ENCODE results near the gene ACOX2.

DNA sequence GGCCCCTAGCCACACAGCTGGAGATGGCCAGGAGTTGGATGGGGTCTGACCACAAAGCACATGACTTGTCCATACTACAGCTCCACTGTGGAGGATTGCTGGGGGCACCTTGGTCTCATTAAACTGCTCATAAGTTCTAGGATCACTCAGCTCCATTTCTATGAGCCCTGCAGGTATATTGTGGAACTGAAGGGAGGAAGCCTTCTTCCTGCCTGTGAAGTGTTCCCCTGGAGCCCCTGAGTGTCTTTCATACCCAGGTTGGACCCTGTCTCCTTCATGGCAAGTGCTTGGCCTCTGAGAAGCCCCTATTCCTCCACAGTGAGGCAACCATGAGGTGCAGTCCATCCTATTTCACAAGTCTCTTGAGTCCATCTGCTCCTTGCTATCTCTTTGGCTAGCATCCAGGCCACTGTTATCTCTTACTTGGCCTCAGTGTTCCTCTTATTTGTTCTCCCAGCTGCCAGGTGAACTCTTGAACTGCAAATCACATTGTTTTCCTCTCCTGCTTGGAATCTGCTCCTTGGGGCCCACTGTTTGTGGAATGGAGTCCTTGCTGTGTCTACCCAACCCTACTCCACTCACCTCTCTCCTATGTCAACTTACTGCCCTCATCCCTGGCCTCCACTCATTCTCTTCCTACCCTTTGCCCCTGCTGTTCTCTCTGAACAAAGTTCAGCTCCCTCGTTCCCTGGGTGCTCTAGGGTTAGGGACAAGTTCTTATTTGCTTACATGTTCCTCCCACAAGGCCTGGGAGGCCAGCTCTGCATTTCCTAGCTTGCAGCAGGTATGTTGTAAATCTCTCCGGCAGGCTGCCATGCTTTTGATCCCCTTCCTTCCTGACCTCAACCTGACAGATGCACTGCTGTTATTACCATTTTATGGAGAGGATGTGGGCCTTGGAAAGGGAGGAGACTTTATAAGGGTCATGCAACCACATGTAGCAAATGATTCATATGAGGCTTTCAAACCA is 1.2 kb downstream of the ACOX2 start:
- TF ChIP-seq, protein P1, sequence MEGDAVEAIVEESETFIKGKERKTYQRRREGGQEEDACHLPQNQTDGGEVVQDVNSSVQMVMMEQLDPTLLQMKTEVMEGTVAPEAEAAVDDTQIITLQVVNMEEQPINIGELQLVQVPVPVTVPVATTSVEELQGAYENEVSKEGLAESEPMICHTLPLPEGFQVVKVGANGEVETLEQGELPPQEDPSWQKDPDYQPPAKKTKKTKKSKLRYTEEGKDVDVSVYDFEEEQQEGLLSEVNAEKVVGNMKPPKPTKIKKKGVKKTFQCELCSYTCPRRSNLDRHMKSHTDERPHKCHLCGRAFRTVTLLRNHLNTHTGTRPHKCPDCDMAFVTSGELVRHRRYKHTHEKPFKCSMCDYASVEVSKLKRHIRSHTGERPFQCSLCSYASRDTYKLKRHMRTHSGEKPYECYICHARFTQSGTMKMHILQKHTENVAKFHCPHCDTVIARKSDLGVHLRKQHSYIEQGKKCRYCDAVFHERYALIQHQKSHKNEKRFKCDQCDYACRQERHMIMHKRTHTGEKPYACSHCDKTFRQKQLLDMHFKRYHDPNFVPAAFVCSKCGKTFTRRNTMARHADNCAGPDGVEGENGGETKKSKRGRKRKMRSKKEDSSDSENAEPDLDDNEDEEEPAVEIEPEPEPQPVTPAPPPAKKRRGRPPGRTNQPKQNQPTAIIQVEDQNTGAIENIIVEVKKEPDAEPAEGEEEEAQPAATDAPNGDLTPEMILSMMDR (IDR thresholded peaks at IDR 0.05): no peak
- no peak for TF ChIP-seq POLR2A (IDR thresholded peaks at IDR 0.05)
- TF ChIP-seq POLR2AphosphoS5 (IDR thresholded peaks at IDR 0.05): peak; percentile 78

All from prostate gland (tissue), 2 donors.